H9 (cell line): Measurements from ENCODE around the gene COL4A2. TPM values are rescaled to one million over a fixed set of nuclear protein-coding genes. Genes with fewer than 3 reads are reported as not detected.

Experiments used
- DNase-seq: peaks from one replicate; pipeline ENCODE4 v3.0.0-alpha.2; 2017
- H2AFZ ChIP-seq: one replicate; pipeline ENCODE4 v1.6.1; 2013; ENCODE audit warnings: mild to moderate bottlenecking, low read length, control low read depth, moderate library complexity
- H2AK5ac ChIP-seq: 2 replicates; pipeline ENCODE4 v1.6.1; 2013; ENCODE audit warnings: low read length, control low read depth, mixed read lengths; ENCODE audit not compliant: insufficient read length
- H2BK120ac ChIP-seq: one replicate; pipeline ENCODE4 v1.6.1; 2013; ENCODE audit warnings: low read depth, mild to moderate bottlenecking, low read length, control low read depth, inconsistent platforms; ENCODE audit not compliant: poor library complexity, severe bottlenecking
- H2BK12ac ChIP-seq: 2 replicates; pipeline ENCODE4 v1.6.1; 2013; ENCODE audit warnings: low read length, control low read depth, mixed read lengths, low read depth; ENCODE audit not compliant: insufficient read length
- H2BK15ac ChIP-seq: 2 replicates; pipeline ENCODE4 v1.6.1; 2013; ENCODE audit warnings: low read depth, low read length, control low read depth
- H2BK20ac ChIP-seq: one replicate; pipeline ENCODE4 v1.6.1; 2013; ENCODE audit warnings: low read depth, mild to moderate bottlenecking, low read length, control low read depth, inconsistent platforms; ENCODE audit not compliant: poor library complexity, severe bottlenecking
- H2BK5ac ChIP-seq: 2 replicates; pipeline ENCODE4 v1.6.1; 2013; ENCODE audit warnings: low read length, control low read depth, mixed read lengths; ENCODE audit not compliant: insufficient read length
- H3K14ac ChIP-seq: 2 replicates; pipeline ENCODE4 v1.6.1; 2013; ENCODE audit warnings: low read length, control low read depth; ENCODE audit not compliant: insufficient read depth
- H3K18ac ChIP-seq: 2 replicates; pipeline ENCODE4 v1.6.1; 2013; ENCODE audit warnings: low read depth, mild to moderate bottlenecking, mixed read lengths, low read length, control low read depth; ENCODE audit not compliant: insufficient read length
- H3K23ac ChIP-seq: 2 replicates; pipeline ENCODE4 v1.6.1; 2013; ENCODE audit warnings: low read length, control low read depth, mixed read lengths, low read depth; ENCODE audit not compliant: insufficient read length
- H3K23me2 ChIP-seq: 2 replicates; pipeline ENCODE4 v1.6.1; 2013; ENCODE audit warnings: low read depth, mild to moderate bottlenecking, mixed read lengths, low read length, control low read depth; ENCODE audit not compliant: insufficient read length, poor library complexity, severe bottlenecking
- H3K27ac ChIP-seq: 2 replicates; pipeline ENCODE4 v1.5.1; 2013; ENCODE audit warnings: low read length, control low read depth, mixed read lengths, low read depth; ENCODE audit not compliant: insufficient read length
- H3K27me3 ChIP-seq: 2 replicates; pipeline ENCODE4 v1.6.1; 2013; ENCODE audit warnings: low read length, control low read depth, inconsistent platforms; ENCODE audit not compliant: insufficient read depth
- H3K4ac ChIP-seq: 2 replicates; pipeline ENCODE4 v1.6.1; 2013; ENCODE audit warnings: low read depth, mild to moderate bottlenecking, control low read depth, inconsistent platforms, low read length, moderate library complexity
- H3K4me1 ChIP-seq: 2 replicates; pipeline ENCODE4 v1.6.1; 2013; ENCODE audit warnings: low read length, control low read depth, inconsistent platforms; ENCODE audit not compliant: insufficient read depth
- H3K4me2 ChIP-seq: 2 replicates; pipeline ENCODE4 v1.6.1; 2013; ENCODE audit warnings: low read length, control low read depth, mixed read lengths; ENCODE audit not compliant: insufficient read length, insufficient read depth
- H3K56ac ChIP-seq: 2 replicates; pipeline ENCODE4 v1.6.1; 2013; ENCODE audit warnings: low read depth, mild to moderate bottlenecking, mixed read lengths, low read length, control low read depth; ENCODE audit not compliant: insufficient read length
- H3K79me1 ChIP-seq: 2 replicates; pipeline ENCODE4 v1.6.1; 2013; ENCODE audit warnings: low read depth, mild to moderate bottlenecking, moderate library complexity, low read length, control low read depth, inconsistent platforms; ENCODE audit not compliant: insufficient read depth, poor library complexity, severe bottlenecking
- H3K79me2 ChIP-seq: 2 replicates; pipeline ENCODE4 v1.6.1; 2013; ENCODE audit warnings: low read length, control low read depth, inconsistent platforms; ENCODE audit not compliant: insufficient read depth
- H3K9ac ChIP-seq: 2 replicates; pipeline ENCODE4 v1.6.1; 2013; ENCODE audit warnings: low read length, control low read depth, mixed read lengths; ENCODE audit not compliant: insufficient read length; ENCODE audit errors: extremely low read depth
- H3K9me3 ChIP-seq: one replicate; pipeline ENCODE4 v1.6.1; 2013; ENCODE audit warnings: low read depth, low read length, inconsistent platforms; ENCODE audit not compliant: control insufficient read depth
- H3T11ph ChIP-seq: one replicate; pipeline ENCODE4 v1.6.1; 2013; ENCODE audit warnings: mild to moderate bottlenecking, low read length, control low read depth, inconsistent platforms
- H4K20me1 ChIP-seq: one replicate; pipeline ENCODE4 v1.6.1; 2013; ENCODE audit not compliant: control insufficient read depth, insufficient read length, insufficient read depth
- H4K5ac ChIP-seq: 2 replicates; pipeline ENCODE4 v1.6.1; 2013; ENCODE audit warnings: low read depth, mild to moderate bottlenecking, mixed read lengths, low read length, control low read depth; ENCODE audit not compliant: insufficient read length
- H4K8ac ChIP-seq: replicated peaks from 2 replicates; pipeline ENCODE4 v1.6.1; 2013; ENCODE audit warnings: low read length, control low read depth, mixed read lengths, low read depth; ENCODE audit not compliant: insufficient read length
- H4K91ac ChIP-seq: 2 replicates; pipeline ENCODE4 v1.6.1; 2013; ENCODE audit warnings: low read depth, mild to moderate bottlenecking, moderate library complexity, mixed read lengths, low read length, control low read depth; ENCODE audit not compliant: insufficient read length
- H3K27ac Mint-ChIP-seq, 3 experiments: 2 replicates in 2 of 3; 3 replicates in 1 of 3; pipeline ENCODE4 v1.8.0; 2020 to 2021; ENCODE audit warnings: mixed read lengths in 3 of 3, mild to moderate bottlenecking in 1 of 3, moderate library complexity in 1 of 3
- H3K27me3 Mint-ChIP-seq: 2 replicates; pipeline ENCODE4 v1.8.0; 2021; ENCODE audit warnings: low read depth, mild to moderate bottlenecking, moderate library complexity, mixed read lengths
- H3K36me3 Mint-ChIP-seq, 3 experiments: 2 replicates in 2 of 3; 3 replicates in 1 of 3; pipeline ENCODE4 v1.8.0; 2020 to 2021; ENCODE audit warnings: low read depth in 3 of 3, mixed read lengths in 3 of 3; ENCODE audit not compliant: insufficient read depth in 1 of 3
- H3K4me1 Mint-ChIP-seq, 2 experiments: 2 replicates each; pipeline ENCODE4 v1.8.0; 2020; ENCODE audit warnings: mixed read lengths in 2 of 2
- H3K4me3 Mint-ChIP-seq, 2 experiments: 2 replicates in 1 of 2; 3 replicates in 1 of 2; pipeline ENCODE4 v1.8.0; 2020 to 2021; ENCODE audit warnings: mild to moderate bottlenecking in 2 of 2, mixed read lengths in 2 of 2, moderate library complexity in 1 of 2
- H3K9me3 Mint-ChIP-seq, 2 experiments: 2 replicates in 1 of 2; 3 replicates in 1 of 2; pipeline ENCODE4 v1.8.0; 2020; ENCODE audit warnings: mild to moderate bottlenecking in 2 of 2, mixed read lengths in 2 of 2, moderate library complexity in 1 of 2
- WGBS: extraction: QIAGEN DNeasy Blood & Tissue Kit; methylation state at CpG from one replicate; pipeline ENCODE4 v1.1.7; 2013; ENCODE audit warnings: missing lambda C conversion rate, low lambda C conversion rate, mixed read lengths; ENCODE audit not compliant: insufficient read length; ENCODE audit errors: extremely low coverage; 5-methylcytosine and 5-hydroxymethylcytosine counted together
- total RNA-seq: library from RNA; stranded (reverse); gene quantifications from 2 replicates; pipeline ENCODE4 v1.2.1, GENCODE V29; 2021
- TF ChIP-seq, protein P1 (sequence below): fragments of 200-600 bp; sonication (generic); conservative IDR thresholded peaks from 3 replicates; pipeline ENCODE4 v1.8.0; 2021; ENCODE audit warnings: antibody characterized with exemption, mild to moderate bottlenecking

Gene COL4A2
- total RNA-seq, 1 experiment from 2014 or later, result 76.5 TPM

DNA sequence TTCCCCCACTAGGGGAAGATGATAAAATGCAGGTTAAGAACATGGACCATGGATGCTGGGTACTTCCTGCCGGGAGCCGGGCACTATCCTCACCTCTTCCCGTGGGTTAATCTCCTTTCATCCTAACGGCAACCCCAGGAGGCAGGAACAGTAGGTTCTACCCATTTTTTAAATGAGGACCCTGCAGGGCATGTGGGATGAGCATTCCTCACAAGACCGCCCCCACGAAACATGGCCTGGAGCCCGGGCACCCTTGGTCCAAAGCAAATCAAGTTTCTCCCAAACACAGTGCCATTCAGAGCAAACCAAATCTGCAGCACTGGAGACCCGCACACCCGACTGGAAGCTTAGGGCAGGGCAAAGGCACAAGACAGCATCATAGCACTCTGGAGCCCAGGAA is 35.4 kb downstream of the COL4A2 start:
- H2BK12ac ChIP-seq, result no peak overlapping the region

More for the DNA sequence above, 35.4 kb downstream of the COL4A2 start:
- Histone ChIP-seq H2BK15ac (no peak overlapping the region), H3K79me1 (peaks cover 6% of the 10 kb centered on the region), H2BK20ac (no peak overlapping the region), H4K8ac (no peak overlapping the region), H3K9ac (no peak overlapping the region), H3K4me2 (no peak overlapping the region), H3K4ac (no peak overlapping the region), H3K56ac (no peak overlapping the region), H3K4me1 (peaks cover 10% of the 10 kb centered on the region; the same call in 1 of the 2 replicates), H2AK5ac (no peak overlapping the region), H3K79me2 (peaks cover 2% of the 10 kb centered on the region; the same call in 1 of the 2 replicates), H4K91ac (no peak overlapping the region), H3K27ac (no peak overlapping the region), H3K27me3 (no peaks in the 10 kb centered on the region), H3K14ac (no peak overlapping the region; the same call in 1 of the 2 replicates), H2BK5ac (no peak overlapping the region), H4K5ac (no peak overlapping the region), H3T11ph (no peak overlapping the region), H2AFZ (no peak overlapping the region), H3K9me3 (no peaks in the 10 kb centered on the region), H4K20me1 (no peaks in the 10 kb centered on the region), H3K18ac (no peak overlapping the region), H3K23ac (no peak overlapping the region), H2BK120ac (no peak overlapping the region), H3K23me2 (no peaks in the 10 kb centered on the region)
- Mint-ChIP-seq H3K4me3 (no peak overlapping the region), H3K27me3 (no peaks in the 10 kb centered on the region; the same call in 1 of the 2 replicates), H3K9me3 (no peaks in the 10 kb centered on the region), H3K27ac (no peak overlapping the region), H3K36me3 (no peaks in the 10 kb centered on the region), H3K4me1 (peaks cover 44 to 51% of the 10 kb centered on the region in 2 experiments)
- DNase-seq, result no peak
- TF ChIP-seq, protein P1, sequence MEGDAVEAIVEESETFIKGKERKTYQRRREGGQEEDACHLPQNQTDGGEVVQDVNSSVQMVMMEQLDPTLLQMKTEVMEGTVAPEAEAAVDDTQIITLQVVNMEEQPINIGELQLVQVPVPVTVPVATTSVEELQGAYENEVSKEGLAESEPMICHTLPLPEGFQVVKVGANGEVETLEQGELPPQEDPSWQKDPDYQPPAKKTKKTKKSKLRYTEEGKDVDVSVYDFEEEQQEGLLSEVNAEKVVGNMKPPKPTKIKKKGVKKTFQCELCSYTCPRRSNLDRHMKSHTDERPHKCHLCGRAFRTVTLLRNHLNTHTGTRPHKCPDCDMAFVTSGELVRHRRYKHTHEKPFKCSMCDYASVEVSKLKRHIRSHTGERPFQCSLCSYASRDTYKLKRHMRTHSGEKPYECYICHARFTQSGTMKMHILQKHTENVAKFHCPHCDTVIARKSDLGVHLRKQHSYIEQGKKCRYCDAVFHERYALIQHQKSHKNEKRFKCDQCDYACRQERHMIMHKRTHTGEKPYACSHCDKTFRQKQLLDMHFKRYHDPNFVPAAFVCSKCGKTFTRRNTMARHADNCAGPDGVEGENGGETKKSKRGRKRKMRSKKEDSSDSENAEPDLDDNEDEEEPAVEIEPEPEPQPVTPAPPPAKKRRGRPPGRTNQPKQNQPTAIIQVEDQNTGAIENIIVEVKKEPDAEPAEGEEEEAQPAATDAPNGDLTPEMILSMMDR, result 0 out of 3 replicates have a peak, but pooled peaks have one; percentile 2
- no CpG with 5 or more reads among the region's 9 CpGs for WGBS
